GM12878 (cell line): ENCODE measurements around the gene ZIC1. TPM values are rescaled to one million over a fixed set of nuclear protein-coding genes. Genes with fewer than 3 reads are reported as not detected.

Experiments used
- ATAC-seq: fragments of 200-7000 bp; cut with Tn5 transposase; 3 replicates; pipeline ENCODE4 v1.9.1; 2020; ENCODE audit warnings: mild to moderate bottlenecking, moderate library complexity
- BruUV-seq: library from RNA; stranded (reverse); fragments of 400-500 nt; replicated peaks from 2 replicates; lab custom pipeline; 2021; lab: Mats Ljungman, UMichigan
- CTCF ChIA-PET: fragments of 300-600 bp; sonication (Branson Sonifier 250); formaldehyde crosslinking; extraction: SDS; loops from one replicate; lab custom pipeline; 2021; ENCODE audit warnings: inconsistent platforms; lab: Yijun Ruan, JAX
- POLR2A ChIA-PET: fragments of 350-600 bp; formaldehyde crosslinking; extraction: SDS; loops from one replicate; lab custom pipeline; 2021; ENCODE audit warnings: inconsistent platforms; lab: Charles Lee
- RAD21 ChIA-PET: fragments of 300-600 bp; sonication (Branson Sonifier 250); formaldehyde crosslinking; loops from one replicate; lab custom pipeline; 2023; ENCODE audit warnings: antibody characterized with exemption; ENCODE audit not compliant: unreplicated experiment; lab: Charles Lee
- SMC1A ChIA-PET: fragments of 300-600 bp; sonication (Branson Sonifier 250); formaldehyde crosslinking; loops from one replicate; lab custom pipeline; 2023; ENCODE audit not compliant: unreplicated experiment, uncharacterized antibody; lab: Charles Lee
- DNase-seq: peaks from one replicate; pipeline ENCODE4 v3.0.0-alpha.2; 2011; ENCODE audit warnings: low read depth, low spot score
- FAIRE-seq: peaks from 3 replicates; lab custom pipeline; 2011; peaks lifted over from hg19 to GRCh38; lab: Jason Lieb, UNC
- H2AFZ ChIP-seq: 2 replicates; pipeline ENCODE4 v1.6.0; 2011; ENCODE audit warnings: low read depth, low read length, control low read depth; ENCODE audit not compliant: control insufficient read depth
- H3K27ac ChIP-seq: 2 replicates; pipeline ENCODE4 v1.5.1; 2011; ENCODE audit warnings: control low read depth; ENCODE audit not compliant: control insufficient read depth, insufficient read depth
- H3K27me3 ChIP-seq, 2 experiments: replicated peaks in 1 of 2; 2 replicates each; pipeline versions ENCODE4 v1.6.0 to v1.6.1; 2011; ENCODE audit warnings: low read length in 1 of 2; ENCODE audit not compliant: control insufficient read depth in 2 of 2, insufficient read depth in 2 of 2
- H3K36me3 ChIP-seq, 2 experiments: 2 replicates each; pipeline ENCODE4 v1.5.1; 2011; ENCODE audit warnings: low read length in 1 of 2; ENCODE audit not compliant: control insufficient read depth in 2 of 2, insufficient read depth in 2 of 2
- H3K4me1 ChIP-seq: 2 replicates; pipeline ENCODE4 v1.6.1; 2011; ENCODE audit warnings: mild to moderate bottlenecking, low read length, moderate library complexity, mixed read lengths; ENCODE audit not compliant: control insufficient read depth, insufficient read depth
- H3K4me2 ChIP-seq: 2 replicates; pipeline ENCODE4 v1.6.0; 2011; ENCODE audit warnings: control low read depth; ENCODE audit not compliant: control insufficient read depth, insufficient read depth
- H3K4me3 ChIP-seq: fragments of 200-600 bp; sonication (generic); 2 replicates; pipeline ENCODE4 v1.5.1; 2016
- H3K79me2 ChIP-seq: 2 replicates; pipeline ENCODE4 v1.6.0; 2011; ENCODE audit warnings: low read length; ENCODE audit not compliant: control insufficient read depth, insufficient read depth
- H3K9ac ChIP-seq: 2 replicates; pipeline ENCODE4 v1.8.0; 2011; ENCODE audit warnings: low read length, control low read depth, mixed read lengths; ENCODE audit not compliant: control insufficient read depth, insufficient read depth
- H3K9me3 ChIP-seq: replicated peaks from 3 replicates; pipeline ENCODE4 v1.5.1; 2011; ENCODE audit warnings: mild to moderate bottlenecking, low read length; ENCODE audit not compliant: control insufficient read depth, insufficient read depth
- H4K20me1 ChIP-seq: 2 replicates; pipeline ENCODE4 v1.6.0; 2011; ENCODE audit not compliant: control insufficient read depth, insufficient read depth
- CREB1 ChIP-seq: IDR thresholded peaks from 2 replicates; pipeline ENCODE4 v1.6.1; 2012; ENCODE audit warnings: low read depth, mild to moderate bottlenecking, inconsistent platforms
- ELK1 ChIP-seq: IDR thresholded peaks from 2 replicates; pipeline ENCODE4 v1.6.1; 2012; ENCODE audit warnings: low read depth, low read length, improper control_type of control experiment
- ETV6 ChIP-seq, 2 experiments: fragments of 450-650 bp in 1 of 2; IDR thresholded peaks in 1 of 2; conservative IDR thresholded peaks in 1 of 2; 2 replicates each; pipeline ENCODE4 v1.6.1; 2014; ENCODE audit warnings: antibody characterized with exemption in 1 of 2, borderline replicate concordance in 1 of 2, low read depth in 1 of 2, mild to moderate bottlenecking in 1 of 2, moderate library complexity in 1 of 2
- JUND ChIP-seq: IDR thresholded peaks from 2 replicates; pipeline ENCODE4 v1.6.1; 2012; ENCODE audit warnings: low read depth, mild to moderate bottlenecking, low read length, improper control_type of control experiment, moderate library complexity
- POLR2AphosphoS5 ChIP-seq: IDR thresholded peaks from 2 replicates; pipeline ENCODE4 v1.6.1; 2011; ENCODE audit warnings: mild to moderate bottlenecking, low read length, inconsistent platforms
- WGBS: methylation state at CpG from one replicate; pipeline ENCODE4 v1.1.6; 2016; ENCODE audit warnings: low lambda C conversion rate; ENCODE audit not compliant: insufficient replicate concordance, insufficient coverage; ENCODE audit errors: missing lambda C conversion rate; 5-methylcytosine and 5-hydroxymethylcytosine counted together
- in situ Hi-C: fragments of 300-500 bp; cut with MboI; formaldehyde crosslinking; loops from 9 replicates; pipeline ENCODE4 v1.14.3; 2018; ENCODE audit warnings: mixed read lengths
- intact Hi-C: fragments of 100-400 bp; cut with micrococcal nuclease; formaldehyde crosslinking; loops from one replicate; pipeline ENCODE4 v1.14.2; 2022; ENCODE audit not compliant: unreplicated experiment
- polyA plus RNA-seq, 11 experiments: library from polyadenylated mRNA; depleted of rRNA in 4 of 11; unstranded in 6 of 11; stranded (reverse) in 5 of 11; fragments of >200 nt; fragmentation: Nextera tagmentation in 4 of 11; fragmentation: Illumina TruSeq in 1 of 11; extraction: Ambion mirVana in 4 of 11; extraction: Trizol in 1 of 11; gene quantifications; 1 replicate in 1 of 11; 2 replicates in 10 of 11; pipeline versions ENCODE4 v1.2.1 to v1.2.3, GENCODE V29; 2011 to 2016; ENCODE audit warnings: inconsistent platforms in 2 of 11, missing spikeins in 2 of 11, low read depth in 1 of 11
- total RNA-seq, 4 experiments: library from RNA; depleted of rRNA in 3 of 4; stranded (reverse); fragments of >200 nt in 3 of 4; fragmentation: Illumina TruSeq in 1 of 4; extraction: Trizol in 1 of 4; gene quantifications; 2 replicates each; pipeline versions ENCODE4 v1.2.1 to v1.2.3, GENCODE V29; 2013 to 2021
- TF ChIP-seq, protein P1 (sequence below): fragments of 450-650 bp; IDR thresholded peaks from 2 replicates; pipeline ENCODE4 v1.6.1; 2016; ENCODE audit warnings: mild to moderate bottlenecking
- TF ChIP-seq, protein P2 (sequence below): fragments of 450-650 bp; conservative IDR thresholded peaks from 2 replicates; pipeline ENCODE4 v1.6.1; 2017; ENCODE audit warnings: mild to moderate bottlenecking, moderate library complexity

Gene ZIC1
- total and polyA plus RNA-seq, 10 of the 15 experiments (the other 5 are each of a cell fraction or from before 2014, with no cell fraction given): not detected

DNA sequence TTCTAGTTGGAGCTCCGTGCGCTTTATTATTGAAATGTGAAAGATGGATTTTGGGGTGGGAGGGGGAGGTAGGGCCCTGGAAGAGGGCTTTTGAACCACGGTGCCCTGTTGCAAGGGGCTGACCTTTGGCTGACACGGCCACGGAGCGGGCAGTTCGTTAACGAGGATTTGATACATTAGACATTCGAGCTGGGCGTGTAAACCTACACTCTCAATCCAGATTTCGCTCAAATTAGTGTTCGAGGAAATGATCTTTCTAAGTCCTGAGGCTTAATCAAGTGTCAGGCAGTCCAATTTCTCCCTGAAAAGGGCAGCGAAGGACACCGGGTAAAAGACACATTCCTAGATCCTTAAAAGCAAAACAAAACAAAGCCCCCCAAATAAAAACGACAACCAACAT is 13.0 kb downstream of the ZIC1 start:
- no TSS peak for BruUV-seq
- ChIA-PET SMC1A (interaction anchor here (0.6 kb wide), 1 partner anchor 109 kb away, joined by 3 read pairs; no protein-coding TSS in a partner anchor), RAD21 (no interaction called here), POLR2A (no interaction called here), CTCF (no interaction called here)
- ATAC-seq: no peak
- H3K27ac ChIP-seq: no peak overlapping the region
- FAIRE-seq: no peak
- no peaks in the 10 kb centered on the region for H3K79me2 ChIP-seq
- H3K27me3 ChIP-seq: peaks cover 9 to 16% of the 10 kb centered on the region in 2 experiments
- no peak overlapping the region for H3K9ac ChIP-seq
- 29% methylated on average over 15 of the region's 15 CpGs for WGBS
- no peak overlapping the region for H2AFZ ChIP-seq
- no peaks in the 10 kb centered on the region for H4K20me1 ChIP-seq
- no peaks in the 10 kb centered on the region for H3K4me1 ChIP-seq
- H3K9me3 ChIP-seq: peaks cover 1% of the 10 kb centered on the region; the same call in 1 of the 3 replicates
- no peak overlapping the region for H3K4me3 ChIP-seq
- TF ChIP-seq CREB1 (no peak), ETV6 (conservative IDR thresholded peaks at IDR 0.05 in 1 of 2, IDR thresholded peaks at IDR 0.05 in 1 of 2; ENCODE audit: borderline replicate concordance in 1 of 2, low read depth in 1 of 2) (no peak), ELK1 (no peak), JUND (no peak), POLR2AphosphoS5 (no peak)
- TF ChIP-seq, protein P1, sequence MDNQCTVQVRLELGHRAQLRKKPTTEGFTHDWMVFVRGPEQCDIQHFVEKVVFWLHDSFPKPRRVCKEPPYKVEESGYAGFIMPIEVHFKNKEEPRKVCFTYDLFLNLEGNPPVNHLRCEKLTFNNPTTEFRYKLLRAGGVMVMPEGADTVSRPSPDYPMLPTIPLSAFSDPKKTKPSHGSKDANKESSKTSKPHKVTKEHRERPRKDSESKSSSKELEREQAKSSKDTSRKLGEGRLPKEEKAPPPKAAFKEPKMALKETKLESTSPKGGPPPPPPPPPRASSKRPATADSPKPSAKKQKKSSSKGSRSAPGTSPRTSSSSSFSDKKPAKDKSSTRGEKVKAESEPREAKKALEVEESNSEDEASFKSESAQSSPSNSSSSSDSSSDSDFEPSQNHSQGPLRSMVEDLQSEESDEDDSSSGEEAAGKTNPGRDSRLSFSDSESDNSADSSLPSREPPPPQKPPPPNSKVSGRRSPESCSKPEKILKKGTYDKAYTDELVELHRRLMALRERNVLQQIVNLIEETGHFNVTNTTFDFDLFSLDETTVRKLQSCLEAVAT: no peak
- TF ChIP-seq, protein P2, sequence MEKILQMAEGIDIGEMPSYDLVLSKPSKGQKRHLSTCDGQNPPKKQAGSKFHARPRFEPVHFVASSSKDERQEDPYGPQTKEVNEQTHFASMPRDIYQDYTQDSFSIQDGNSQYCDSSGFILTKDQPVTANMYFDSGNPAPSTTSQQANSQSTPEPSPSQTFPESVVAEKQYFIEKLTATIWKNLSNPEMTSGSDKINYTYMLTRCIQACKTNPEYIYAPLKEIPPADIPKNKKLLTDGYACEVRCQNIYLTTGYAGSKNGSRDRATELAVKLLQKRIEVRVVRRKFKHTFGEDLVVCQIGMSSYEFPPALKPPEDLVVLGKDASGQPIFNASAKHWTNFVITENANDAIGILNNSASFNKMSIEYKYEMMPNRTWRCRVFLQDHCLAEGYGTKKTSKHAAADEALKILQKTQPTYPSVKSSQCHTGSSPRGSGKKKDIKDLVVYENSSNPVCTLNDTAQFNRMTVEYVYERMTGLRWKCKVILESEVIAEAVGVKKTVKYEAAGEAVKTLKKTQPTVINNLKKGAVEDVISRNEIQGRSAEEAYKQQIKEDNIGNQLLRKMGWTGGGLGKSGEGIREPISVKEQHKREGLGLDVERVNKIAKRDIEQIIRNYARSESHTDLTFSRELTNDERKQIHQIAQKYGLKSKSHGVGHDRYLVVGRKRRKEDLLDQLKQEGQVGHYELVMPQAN: no peak
- intact Hi-C loops (no loop called here), in situ Hi-C loops (no loop called here)
- no peak for DNase-seq
- no peaks in the 10 kb centered on the region for H3K36me3 ChIP-seq
- H3K4me2 ChIP-seq: no peak overlapping the region
